H1 (cell line): ENCODE data around the gene RAP1A. TPM values are rescaled to one million over a fixed set of nuclear protein-coding genes. Genes with fewer than 3 reads are reported as not detected.

Experiments used
- CTCF ChIA-PET: fragments of 300-600 bp; sonication (Branson Sonifier 250); formaldehyde crosslinking; loops from one replicate; lab custom pipeline; 2021; ENCODE audit not compliant: partially characterized antibody; lab: Charles Lee
- POLR2A ChIA-PET: fragments of 300-600 bp; sonication (Branson Sonifier 250); formaldehyde crosslinking; loops from one replicate; lab custom pipeline; 2021; ENCODE audit warnings: inconsistent platforms; ENCODE audit not compliant: partially characterized antibody; lab: Charles Lee
- DNase-seq, 2 experiments: peaks; one replicate each; pipeline versions ENCODE4 v3.0.0 to v3.0.0-alpha.2; 2010 to 2022; ENCODE audit warnings: low spot score in 2 of 2, low read depth in 1 of 2, mixed read lengths in 1 of 2
- FAIRE-seq: peaks from 2 replicates; lab custom pipeline; 2011; peaks lifted over from hg19 to GRCh38; lab: Jason Lieb, UNC
- H2AFZ ChIP-seq: 2 replicates; pipeline ENCODE4 v1.8.1; 2012; ENCODE audit warnings: low read length, inconsistent platforms
- H2AK5ac ChIP-seq: 2 replicates; pipeline ENCODE4 v1.6.1; 2013; ENCODE audit warnings: low read depth, low read length
- H2BK120ac ChIP-seq: replicated peaks from 2 replicates; pipeline ENCODE3; 2013; ENCODE audit warnings: low read depth, low read length, inconsistent platforms
- H2BK12ac ChIP-seq: 2 replicates; pipeline ENCODE4 v1.6.1; 2013; ENCODE audit warnings: low read depth, low read length
- H2BK15ac ChIP-seq: 2 replicates; pipeline ENCODE4 v1.6.1; 2013; ENCODE audit warnings: low read length
- H2BK20ac ChIP-seq: 2 replicates; pipeline ENCODE4 v1.6.1; 2013; ENCODE audit warnings: low read length
- H2BK5ac ChIP-seq: 2 replicates; pipeline ENCODE4 v1.6.1; 2013; ENCODE audit warnings: low read depth, low read length
- H3K14ac ChIP-seq: 2 replicates; pipeline ENCODE4 v1.6.1; 2013; ENCODE audit warnings: inconsistent platforms; ENCODE audit not compliant: insufficient read length
- H3K18ac ChIP-seq: 2 replicates; pipeline ENCODE4 v1.6.1; 2013; ENCODE audit warnings: low read length; ENCODE audit errors: extremely low read depth
- H3K23ac ChIP-seq: 2 replicates; pipeline ENCODE4 v1.6.1; 2013; ENCODE audit warnings: inconsistent platforms; ENCODE audit not compliant: insufficient read length
- H3K23me2 ChIP-seq: 2 replicates; pipeline ENCODE4 v1.6.1; 2013; ENCODE audit warnings: low read depth, low read length
- H3K27ac ChIP-seq: 2 replicates; pipeline ENCODE4 v1.6.1; 2011; ENCODE audit warnings: low read depth, low read length, inconsistent platforms
- H3K27me3 ChIP-seq, 4 experiments: replicated peaks in 1 of 4; 1 replicate in 1 of 4; 2 replicates in 3 of 4; pipeline versions ENCODE4 v1.6.1 to v1.8.1; 2011 to 2013; ENCODE audit warnings: low read length in 3 of 4, mild to moderate bottlenecking in 3 of 4, inconsistent platforms in 2 of 4, mixed read lengths in 2 of 4, moderate library complexity in 1 of 4; ENCODE audit not compliant: control insufficient read depth in 3 of 4, insufficient read depth in 3 of 4; ENCODE audit errors: extremely low read depth in 1 of 4
- H3K36me3 ChIP-seq, 4 experiments: 2 replicates each; pipeline versions ENCODE4 v1.6.1 to v1.8.1; 2011 to 2013; ENCODE audit warnings: mild to moderate bottlenecking in 4 of 4, low read length in 3 of 4, moderate library complexity in 2 of 4, control low read depth in 1 of 4, inconsistent platforms in 1 of 4; ENCODE audit not compliant: insufficient read depth in 4 of 4, control insufficient read depth in 2 of 4
- H3K4ac ChIP-seq: replicated peaks from 2 replicates; pipeline ENCODE3; 2013; ENCODE audit warnings: low read length, low read depth, mixed read lengths, inconsistent platforms; ENCODE audit not compliant: insufficient read length
- H3K4me1 ChIP-seq, 4 experiments: replicated peaks in 1 of 4; 1 replicate in 1 of 4; 2 replicates in 3 of 4; pipeline versions ENCODE4 v1.6.1 to v1.8.1; 2011 to 2013; ENCODE audit warnings: low read length in 3 of 4, inconsistent platforms in 2 of 4, mixed read lengths in 1 of 4; ENCODE audit not compliant: insufficient read depth in 4 of 4, control insufficient read depth in 3 of 4
- H3K4me2 ChIP-seq, 2 experiments: 2 replicates each; pipeline versions ENCODE4 v1.6.1 to v1.8.1; 2011 to 2013; ENCODE audit warnings: low read depth in 2 of 2, low read length in 2 of 2, control low read depth in 1 of 2, inconsistent platforms in 1 of 2, mild to moderate bottlenecking in 1 of 2; ENCODE audit not compliant: insufficient read depth in 1 of 2
- H3K4me3 ChIP-seq, 4 experiments: fragments of 200-600, 300-600 bp in 1 of 4; sonication (generic), shearing (Covaris generic), sonication (Bioruptor Twin) in 1 of 4; 2 replicates each; pipeline versions ENCODE4 v1.5.1 to v1.8.1; 2011 to 2016; ENCODE audit warnings: low read length in 4 of 4, low read depth in 3 of 4, control low read depth in 2 of 4, inconsistent platforms in 2 of 4, mild to moderate bottlenecking in 2 of 4, mixed read lengths in 1 of 4, moderate library complexity in 1 of 4; ENCODE audit not compliant: insufficient read depth in 2 of 4; ENCODE audit errors: extremely low read depth in 1 of 4
- H3K56ac ChIP-seq: replicated peaks from 2 replicates; pipeline ENCODE3; 2013; ENCODE audit warnings: low read depth, mild to moderate bottlenecking, mixed read lengths, low read length, inconsistent platforms; ENCODE audit not compliant: insufficient read length
- H3K79me1 ChIP-seq: 2 replicates; pipeline ENCODE4 v1.6.1; 2013; ENCODE audit warnings: low read depth, low read length, control low read depth
- H3K79me2 ChIP-seq, 2 experiments: 2 replicates each; pipeline versions ENCODE4 v1.6.1 to v1.8.1; 2012 to 2013; ENCODE audit warnings: low read length in 2 of 2, mild to moderate bottlenecking in 2 of 2, inconsistent platforms in 1 of 2; ENCODE audit not compliant: insufficient read depth in 2 of 2, control insufficient read depth in 1 of 2
- H3K9ac ChIP-seq, 4 experiments: replicated peaks in 1 of 4; 1 replicate in 1 of 4; 2 replicates in 3 of 4; pipeline versions ENCODE4 v1.6.1 to v1.8.1; 2011 to 2013; ENCODE audit warnings: low read depth in 3 of 4, low read length in 3 of 4, control low read depth in 2 of 4, mild to moderate bottlenecking in 2 of 4, moderate library complexity in 2 of 4, inconsistent platforms in 1 of 4; ENCODE audit errors: extremely low read depth in 1 of 4
- H3K9me3 ChIP-seq, 2 experiments: 2 replicates each; pipeline versions ENCODE4 v1.6.1 to v1.8.1; 2012 to 2013; ENCODE audit warnings: mild to moderate bottlenecking in 2 of 2, moderate library complexity in 2 of 2, control low read depth in 1 of 2, inconsistent platforms in 1 of 2, low read depth in 1 of 2, low read length in 1 of 2, mixed read lengths in 1 of 2; ENCODE audit not compliant: insufficient read depth in 2 of 2
- H4K20me1 ChIP-seq, 2 experiments: replicated peaks in 1 of 2; 2 replicates each; pipeline versions ENCODE3 to v1.8.1; 2011 to 2013; ENCODE audit warnings: inconsistent platforms in 2 of 2, low read length in 2 of 2, mild to moderate bottlenecking in 1 of 2; ENCODE audit not compliant: insufficient read depth in 2 of 2, control insufficient read depth in 1 of 2
- H4K5ac ChIP-seq: 2 replicates; pipeline ENCODE4 v1.6.1; 2013; ENCODE audit warnings: low read length, low read depth, mixed read lengths, inconsistent platforms; ENCODE audit not compliant: insufficient read length
- H4K8ac ChIP-seq: 2 replicates; pipeline ENCODE4 v1.8.0; 2013; ENCODE audit warnings: mild to moderate bottlenecking, moderate library complexity, low read length, inconsistent platforms; ENCODE audit not compliant: insufficient read depth; ENCODE audit errors: extremely low read depth
- H4K91ac ChIP-seq: replicated peaks from 2 replicates; pipeline ENCODE3; 2013; ENCODE audit warnings: low read length, mixed read lengths, inconsistent platforms; ENCODE audit not compliant: insufficient read length
- CHD1 ChIP-seq: IDR thresholded peaks from 2 replicates; pipeline ENCODE4 v1.6.1; 2012; ENCODE audit warnings: low read depth, low read length, improper control_type of control experiment
- CREB1 ChIP-seq: IDR thresholded peaks from 2 replicates; pipeline ENCODE4 v1.6.1; 2012; ENCODE audit warnings: inconsistent platforms
- HDAC6 ChIP-seq: IDR thresholded peaks from one replicate; pipeline ENCODE4 v1.7.1; 2012; ENCODE audit warnings: low read depth, mild to moderate bottlenecking, inconsistent platforms, low read length, moderate library complexity
- JUN ChIP-seq: IDR thresholded peaks from 2 replicates; pipeline ENCODE4 v1.6.1; 2011; ENCODE audit warnings: low read depth, mild to moderate bottlenecking, improper control_type of control experiment, low read length
- NRF1 ChIP-seq: IDR thresholded peaks from 2 replicates; pipeline ENCODE4 v1.6.1; 2011; ENCODE audit warnings: mild to moderate bottlenecking, low read depth, low read length, improper control_type of control experiment
- RBBP5 ChIP-seq: IDR thresholded peaks from 2 replicates; pipeline ENCODE4 v1.7.1; 2012; ENCODE audit warnings: low read depth, mild to moderate bottlenecking, inconsistent platforms, low read length, moderate library complexity, borderline replicate concordance
- RXRA ChIP-seq: IDR thresholded peaks from 2 replicates; pipeline ENCODE4 v1.6.1; 2011; ENCODE audit warnings: low read depth, mild to moderate bottlenecking, low read length, moderate library complexity; ENCODE audit not compliant: insufficient read depth
- SIX5 ChIP-seq: IDR thresholded peaks from 2 replicates; pipeline ENCODE4 v1.6.1; 2011; ENCODE audit warnings: mild to moderate bottlenecking, low read depth, low read length
- SP4 ChIP-seq: IDR thresholded peaks from 2 replicates; pipeline ENCODE4 v1.6.1; 2012; ENCODE audit warnings: low read length, inconsistent platforms
- TEAD4 ChIP-seq: IDR thresholded peaks from 2 replicates; pipeline ENCODE4 v1.6.1; 2012; ENCODE audit warnings: low read depth, low read length, inconsistent platforms, mixed read lengths
- YY1 ChIP-seq: IDR thresholded peaks from 2 replicates; pipeline ENCODE4 v1.6.1; 2011; ENCODE audit warnings: low read depth, mild to moderate bottlenecking, low read length
- ZNF274 ChIP-seq: IDR thresholded peaks from 2 replicates; pipeline ENCODE4 v1.7.0; 2012; ENCODE audit warnings: low read length, borderline replicate concordance; ENCODE audit errors: extremely low read depth
- WGBS, 2 experiments: shearing (Covaris generic) in 1 of 2; methylation state at CpG; one replicate each; pipeline versions ENCODE4 v1.1.6 to v1.1.7; 2013 to 2015; ENCODE audit warnings: low lambda C conversion rate in 2 of 2, mixed read lengths in 2 of 2, inconsistent platforms in 1 of 2, low coverage in 1 of 2, missing lambda C conversion rate in 1 of 2; ENCODE audit not compliant: insufficient replicate concordance in 2 of 2, insufficient coverage in 1 of 2, insufficient read length in 1 of 2; ENCODE audit errors: extremely low coverage in 1 of 2, missing lambda C conversion rate in 1 of 2; 5-methylcytosine and 5-hydroxymethylcytosine counted together
- polyA plus RNA-seq, 7 experiments: library from polyadenylated mRNA; depleted of rRNA in 3 of 7; stranded (reverse) in 5 of 7; unstranded in 2 of 7; fragments of >200 nt in 5 of 7; fragments of 200-250 nt in 2 of 7; gene quantifications; 1 replicate in 5 of 7; 2 replicates in 1 of 7; 4 replicates in 1 of 7; pipeline versions ENCODE4 v1.2.1 to v1.2.3, GENCODE V29; 2011 to 2013; ENCODE audit warnings: missing spikeins in 2 of 7, mixed read lengths in 2 of 7
- total RNA-seq: library from RNA; stranded (reverse); fragmentation: NEBNext Ultra II Directional; extraction: Animal tissue kit (Norgen Biotek cat#: 25700); gene quantifications from 2 replicates; pipeline ENCODE4 v1.2.1, GENCODE V29; 2021
- TF ChIP-seq, protein P1 (sequence below): IDR thresholded peaks from 2 replicates; pipeline ENCODE4 v1.6.1; 2012; ENCODE audit warnings: inconsistent platforms
- TF ChIP-seq, protein P2 (sequence below): IDR thresholded peaks from 2 replicates; pipeline ENCODE4 v1.6.1; 2011; ENCODE audit warnings: low read depth, mild to moderate bottlenecking, low read length; ENCODE audit not compliant: insufficient read depth

RAP1A gene
- total and polyA plus RNA-seq, 2 of the 8 experiments (the other 6 are each of a cell fraction or from before 2014, with no cell fraction given), result 10.9 to 35.8 TPM

- Histone ChIP-seq H3K23me2 (peaks cover 7% of the 10 kb centered on the region), H2BK5ac (no peak overlapping the region), H2BK20ac (no peak overlapping the region), H3K23ac (no peak overlapping the region), H2AK5ac (no peak overlapping the region), H3K36me3 (no peaks in the 10 kb centered on the region), H4K91ac (no peak overlapping the region), H3K79me1 (no peaks in the 10 kb centered on the region; the same call in 1 of the 2 replicates), H2BK15ac (no peak overlapping the region), H4K8ac (no peak overlapping the region), H3K4me1 (peaks cover 0 to 5% (median 2%) of the 10 kb centered on the region in 4 experiments; a peak in 4 of 7 replicates), H3K27me3 (no peaks in the 10 kb centered on the region), H2BK12ac (no peak overlapping the region), H3K14ac (no peak overlapping the region), H3K56ac (no peak overlapping the region), H2BK120ac (no peak overlapping the region), H4K5ac (no peak overlapping the region), H3K9me3 (no peaks in the 10 kb centered on the region), H3K18ac (no peak overlapping the region), H3K4me3 (peak overlapping the region in 3 of 4 experiments; percentile 79 to 97 (median 80); a peak in 5 of 8 replicates), H3K9ac (no peak overlapping the region; a peak in 1 of 7 replicates), H4K20me1 (peaks cover 0 to 3% of the 10 kb centered on the region in 2 experiments), H3K4ac (no peak overlapping the region), H3K79me2 (peaks cover 0 to 57% of the 10 kb centered on the region in 2 experiments; a peak in 3 of 4 replicates), H2AFZ (no peak overlapping the region), H3K27ac (no peak overlapping the region), H3K4me2 (peak overlapping the region; percentile 81 to 93)
- no peak for DNase-seq
- CTCF ChIA-PET, result interaction anchor here (1.0 to 4.3 kb wide), 4 partner anchors 94 to 139 kb away, joined by 3 to 17 read pairs (median 3); no protein-coding TSS in a partner anchor
- no peak for FAIRE-seq
- 90% methylated on average over 4 of the region's 4 CpGs; no CpG with 5 or more reads in 1 of the 2 experiments for WGBS, 2 experiments
- POLR2A ChIA-PET, result no interaction called here
- TF ChIP-seq NRF1, result no peak
- no peak for TF ChIP-seq YY1
- TF ChIP-seq SP4, result no peak
- no peak for TF ChIP-seq HDAC6
- TF ChIP-seq CREB1, result no peak
- TF ChIP-seq JUN, result no peak
- no peak for TF ChIP-seq TEAD4
- no peak for TF ChIP-seq ZNF274
- no peak for TF ChIP-seq CHD1
- no peak for TF ChIP-seq RBBP5
- no peak for TF ChIP-seq RXRA
- TF ChIP-seq, protein P1, sequence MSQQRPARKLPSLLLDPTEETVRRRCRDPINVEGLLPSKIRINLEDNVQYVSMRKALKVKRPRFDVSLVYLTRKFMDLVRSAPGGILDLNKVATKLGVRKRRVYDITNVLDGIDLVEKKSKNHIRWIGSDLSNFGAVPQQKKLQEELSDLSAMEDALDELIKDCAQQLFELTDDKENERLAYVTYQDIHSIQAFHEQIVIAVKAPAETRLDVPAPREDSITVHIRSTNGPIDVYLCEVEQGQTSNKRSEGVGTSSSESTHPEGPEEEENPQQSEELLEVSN, result no peak
- TF ChIP-seq SIX5, result no peak
- TF ChIP-seq, protein P2, sequence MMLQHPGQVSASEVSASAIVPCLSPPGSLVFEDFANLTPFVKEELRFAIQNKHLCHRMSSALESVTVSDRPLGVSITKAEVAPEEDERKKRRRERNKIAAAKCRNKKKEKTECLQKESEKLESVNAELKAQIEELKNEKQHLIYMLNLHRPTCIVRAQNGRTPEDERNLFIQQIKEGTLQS, result no peak
Measured at GRCh38 chr1:111621050-111621449, 1.5 kb downstream of the RAP1A start.
